Measurements from ENCODE around the gene NAE1. TPM values are rescaled to one million over a fixed set of nuclear protein-coding genes. Genes with fewer than 3 reads are reported as not detected.
A peak's percentile ranks its signal among the peaks of the same experiment; 100 is the strongest.

The NAE1 gene
- polyA plus RNA-seq, 1 donor (not counting 4 experiments of a cell fraction or from before 2014, with no cell fraction given), result 113 TPM

- no peak for FAIRE-seq
- no peak overlapping the region for H3K4me3 ChIP-seq (ENCODE audit: control insufficient read depth in 2 of 3, extremely low read depth in 1 of 3, insufficient read depth in 2 of 3, low read depth in 1 of 3, low read length in 3 of 3)
Measured at GRCh38 chr16:66844009-66844341, 13.2 kb upstream of the NAE1 start.

GRCh38 chr16:66843191-66843590 lies 12.4 kb upstream of the NAE1 start:
- peaks cover 46% of the 10 kb centered on the region for H3K27me3 ChIP-seq (ENCODE audit: control insufficient read depth, extremely low read depth, insufficient read depth, low read length)
- FAIRE-seq, result no peak
- dilution Hi-C loops (cut with MboI; ENCODE audit: extremely low pct_ligation_motif_present, low sequenced_read_pairs), result no loop called here

More at GRCh38 chr16:66844009-66844341, 13.2 kb upstream of the NAE1 start:
- no peak for DNase-seq (ENCODE audit: low read depth, low spot score)
- dilution Hi-C loops (cut with MboI; ENCODE audit: extremely low pct_ligation_motif_present, low sequenced_read_pairs), result no loop called here
- H2AFZ ChIP-seq (ENCODE audit: control insufficient read depth, low read length), result no peak overlapping the region
- H3K9me1 ChIP-seq (ENCODE audit: control insufficient read depth, extremely low read depth, insufficient read depth, low read length), result no peaks in the 10 kb centered on the region
- no peaks in the 10 kb centered on the region for H3K4me1 ChIP-seq (ENCODE audit: control insufficient read depth, extremely low read depth, insufficient read depth, low read length)
- H3K27ac ChIP-seq (ENCODE audit: control insufficient read depth, insufficient read depth, low read length), result no peak overlapping the region
- H3K36me3 ChIP-seq (ENCODE audit: control insufficient read depth in 2 of 2, extremely low read depth in 1 of 2, insufficient read depth in 2 of 2, low read length in 2 of 2), result no peaks in the 10 kb centered on the region
- H4K20me1 ChIP-seq (ENCODE audit: control insufficient read depth, extremely low read depth, insufficient read depth, low read length), result no peaks in the 10 kb centered on the region
- H3K4me2 ChIP-seq (ENCODE audit: control insufficient read depth, extremely low read depth, insufficient read depth, low read depth, low read length), result no peak overlapping the region
- H3K79me2 ChIP-seq (ENCODE audit: control insufficient read depth, insufficient read depth, low read length), result no peaks in the 10 kb centered on the region
- no peaks in the 10 kb centered on the region for H3K9me3 ChIP-seq (ENCODE audit: control insufficient read depth, low read depth, low read length)
- no peak overlapping the region for H3K9ac ChIP-seq (ENCODE audit: control insufficient read depth, extremely low read depth, insufficient read depth, low read length)
- TF ChIP-seq CTCF (optimal IDR thresholded peaks at IDR 0.05 in 1 of 3, IDR thresholded peaks at IDR 0.05 in 1 of 3, conservative IDR thresholded peaks at IDR 0.05 in 1 of 3; ENCODE audit: extremely low read depth in 1 of 3, insufficient read depth in 2 of 3, low read length in 3 of 3) (no peak), EZH2 (IDR thresholded peaks at IDR 0.05; ENCODE audit: low read length) (peak; percentile 50)
- H3K27me3 ChIP-seq (ENCODE audit: control insufficient read depth, extremely low read depth, insufficient read depth, low read length), result peaks cover 49% of the 10 kb centered on the region

More at GRCh38 chr16:66843191-66843590, 12.4 kb upstream of the NAE1 start:
- no peak overlapping the region for H3K4me3 ChIP-seq (ENCODE audit: control insufficient read depth in 2 of 3, extremely low read depth in 1 of 3, insufficient read depth in 2 of 3, low read depth in 1 of 3, low read length in 3 of 3)
- DNase-seq (ENCODE audit: low read depth, low spot score), result no peak
- no peak overlapping the region for H2AFZ ChIP-seq (ENCODE audit: control insufficient read depth, low read length)
- no peak overlapping the region for H3K27ac ChIP-seq (ENCODE audit: control insufficient read depth, insufficient read depth, low read length)
- H4K20me1 ChIP-seq (ENCODE audit: control insufficient read depth, extremely low read depth, insufficient read depth, low read length), result no peaks in the 10 kb centered on the region
- no peaks in the 10 kb centered on the region for H3K79me2 ChIP-seq (ENCODE audit: control insufficient read depth, insufficient read depth, low read length)
- TF ChIP-seq EZH2 (IDR thresholded peaks at IDR 0.05; ENCODE audit: low read length) (no peak), CTCF (optimal IDR thresholded peaks at IDR 0.05 in 1 of 3, IDR thresholded peaks at IDR 0.05 in 1 of 3, conservative IDR thresholded peaks at IDR 0.05 in 1 of 3; ENCODE audit: extremely low read depth in 1 of 3, insufficient read depth in 2 of 3, low read length in 3 of 3) (no peak)
- no peak overlapping the region for H3K4me2 ChIP-seq (ENCODE audit: control insufficient read depth, extremely low read depth, insufficient read depth, low read depth, low read length)
- H3K9me3 ChIP-seq (ENCODE audit: control insufficient read depth, low read depth, low read length), result no peaks in the 10 kb centered on the region
- no peaks in the 10 kb centered on the region for H3K9me1 ChIP-seq (ENCODE audit: control insufficient read depth, extremely low read depth, insufficient read depth, low read length)
- H3K9ac ChIP-seq (ENCODE audit: control insufficient read depth, extremely low read depth, insufficient read depth, low read length), result no peak overlapping the region
- H3K4me1 ChIP-seq (ENCODE audit: control insufficient read depth, extremely low read depth, insufficient read depth, low read length), result no peaks in the 10 kb centered on the region
- no peaks in the 10 kb centered on the region for H3K36me3 ChIP-seq (ENCODE audit: control insufficient read depth in 2 of 2, extremely low read depth in 1 of 2, insufficient read depth in 2 of 2, low read length in 2 of 2)

Data from keratinocyte (primary cell).